Measurements from ENCODE around the gene ESRRA. TPM values are rescaled to one million over a fixed set of nuclear protein-coding genes. Genes with fewer than 3 reads are reported as not detected.

Gene ESRRA
- total RNA-seq, 1 experiment from 2014 or later: 61.0 TPM

GRCh38 chr11:64364911-64365310 lies 59.6 kb downstream of the ESRRA start:
- H3K4me1 ChIP-seq (replicated peaks; ENCODE audit: insufficient read depth): peaks cover 16% of the 10 kb centered on the region
- no peaks in the 10 kb centered on the region for H3K9me3 ChIP-seq (ENCODE audit: insufficient read depth, low read depth)
- H3K9me2 ChIP-seq (ENCODE audit: insufficient read depth): no peaks in the 10 kb centered on the region
- H3K4me2 ChIP-seq: no peak overlapping the region
- peaks cover 10% of the 10 kb centered on the region for H3K79me2 ChIP-seq (ENCODE audit: low read depth)
- peaks cover 47% of the 10 kb centered on the region for H3K36me3 ChIP-seq (ENCODE audit: low read depth)
- DNase-seq: no peak
- peaks cover 32% of the 10 kb centered on the region for H3F3A ChIP-seq (ENCODE audit: insufficient read depth, low read depth)
- CTCF ChIA-PET: no interaction called here
- H3K27ac ChIP-seq: no peak overlapping the region
- peaks cover 7% of the 10 kb centered on the region; the same call in 1 of the 2 replicates for H4K20me1 ChIP-seq (ENCODE audit: insufficient read depth)
- H2AFZ ChIP-seq: no peak overlapping the region
- POLR2A ChIA-PET (ENCODE audit: unreplicated experiment): interaction anchor here (0.7 kb wide), 1 partner anchor 207 kb away, joined by 3 read pairs; no protein-coding TSS in a partner anchor
- H3K4me3 ChIP-seq: no peak overlapping the region
- intact Hi-C loops (cut with micrococcal nuclease; ENCODE audit: unreplicated experiment): no loop called here
- no peaks in the 10 kb centered on the region for H3K27me3 ChIP-seq (ENCODE audit: insufficient read depth, low read depth)
- no TSS peak for BruUV-seq (replicated peaks)
- TF ChIP-seq EZH2 (IDR thresholded peaks at IDR 0.05; ENCODE audit: low read depth) (no peak), CTCF (conservative IDR thresholded peaks at IDR 0.05) (no peak)

Small RNA genes lying within 50 kb of the gene (microRNA-seq; reads per million reads assigned to microRNA genes)
- not detected for gene MIR7155 (ENCODE audit: borderline number of aligned reads, borderline replicate concordance)

Other genes starting within 250 kb of the ESRRA start
- gene MACROD1, start 139.4 kb upstream of the ESRRA start, total RNA-seq (2021): 41.0 and 68.8 TPM in 2 replicates
- 267 and 299 TPM in 2 replicates for gene STIP1, start 119.4 kb upstream of the ESRRA start, total RNA-seq (2021)
- gene FERMT3, start 98.8 kb upstream of the ESRRA start, total RNA-seq (2021): 5.0 and 6.6 TPM in 2 replicates
- gene TRPT1, start 79.3 kb upstream of the ESRRA start, total RNA-seq (2021): 55.2 and 76.2 TPM in 2 replicates
- gene NUDT22, start 79.2 kb upstream of the ESRRA start, total RNA-seq (2021): 87.4 and 112 TPM in 2 replicates
- 55.0 and 57.1 TPM in 2 replicates for gene DNAJC4, start 75.0 kb upstream of the ESRRA start, total RNA-seq (2021)
- 110 and 129 TPM in 2 replicates for gene VEGFB, start 70.9 kb upstream of the ESRRA start, total RNA-seq (2021)
- gene FKBP2, start 64.4 kb upstream of the ESRRA start, total RNA-seq (2021): 84.2 and 93.2 TPM in 2 replicates
- gene PPP1R14B, start 58.6 kb upstream of the ESRRA start, total RNA-seq (2021): 385 and 435 TPM in 2 replicates
- gene PLCB3, start 54.0 kb upstream of the ESRRA start, total RNA-seq (2021): 73.2 and 79.6 TPM in 2 replicates
- 94.3 and 94.4 TPM in 2 replicates for gene BAD, start 20.9 kb upstream of the ESRRA start, total RNA-seq (2021)
- gene GPR137, start 19.7 kb upstream of the ESRRA start, total RNA-seq (2021): 72.8 and 110 TPM in 2 replicates
- 0.53 and 0.57 TPM in 2 replicates for gene KCNK4, start 14.2 kb upstream of the ESRRA start, total RNA-seq (2021)
- gene CATSPERZ, start 5.2 kb upstream of the ESRRA start, total RNA-seq (2021): 1.3 TPM in 1 of 2 replicates, not detected in the other
- gene TRMT112, start 12.0 kb downstream of the ESRRA start, total RNA-seq (2021): 264 and 275 TPM in 2 replicates
- 381 and 441 TPM in 2 replicates for gene PRDX5, start 12.6 kb downstream of the ESRRA start, total RNA-seq (2021)
- gene CCDC88B, start 34.7 kb downstream of the ESRRA start, total RNA-seq (2021): 9.6 and 15.1 TPM in 2 replicates
- gene RPS6KA4, start 53.6 kb downstream of the ESRRA start, total RNA-seq (2021): 60.6 and 64.3 TPM in 2 replicates